Thyroid gland (tissue), 4 donors: ENCODE measurements around the gene SMARCB1. TPM values are rescaled to one million over a fixed set of nuclear protein-coding genes. Genes with fewer than 3 reads are reported as not detected.

ENCODE experiments used
- DNase-seq, 2 donors: peaks; one replicate each; pipeline ENCODE4 v3.0.0-alpha.2; 2019
- H3K27ac ChIP-seq, 3 donors: fragments of 200-600 bp; sonication (generic); 1 replicate in 2 of 3; 2 replicates in 1 of 3; pipeline ENCODE4 v1.5.1; 2016 to 2019; ENCODE audit warnings: mild to moderate bottlenecking in 1 of 3, moderate library complexity in 1 of 3
- H3K27me3 ChIP-seq: fragments of 200-600 bp; sonication (generic); one replicate; pipeline ENCODE4 v1.5.1; 2019
- H3K36me3 ChIP-seq, 2 donors: fragments of 200-600 bp; sonication (generic); one replicate each; pipeline ENCODE4 v1.5.1; 2016 to 2019
- H3K4me1 ChIP-seq, 2 donors: fragments of 200-600 bp; sonication (generic); one replicate each; pipeline ENCODE4 v1.5.1; 2017 to 2019
- H3K4me3 ChIP-seq, 3 donors: fragments of 200-600 bp; sonication (generic); replicated peaks in 1 of 3; 1 replicate in 2 of 3; 2 replicates in 1 of 3; pipeline ENCODE4 v1.5.1; 2016; ENCODE audit warnings: mild to moderate bottlenecking in 1 of 3
- H3K9me3 ChIP-seq: fragments of 200-600 bp; sonication (generic); one replicate; pipeline ENCODE4 v1.5.1; 2017
- CTCF ChIP-seq, 6 experiments: fragments of 200-600 bp in 3 of 6; fragments of 450-650 bp in 3 of 6; sonication (generic) in 3 of 6; IDR thresholded peaks; one replicate each; pipeline ENCODE4 v1.5.1; 2016 to 2019; ENCODE audit warnings: antibody characterized with exemption in 6 of 6, mild to moderate bottlenecking in 2 of 6, inconsistent platforms in 1 of 6, moderate library complexity in 1 of 6
- POLR2A ChIP-seq, 2 donors: fragments of 450-650 bp; IDR thresholded peaks; one replicate each; pipeline ENCODE4 v1.6.1; 2017; ENCODE audit warnings: antibody characterized with exemption in 2 of 2, mild to moderate bottlenecking in 2 of 2, moderate library complexity in 1 of 2
- WGBS, 2 donors: methylation state at CpG; one replicate each; pipeline ENCODE4 v1.1.5; 2017; 5-methylcytosine and 5-hydroxymethylcytosine counted together
- intact Hi-C: fragments of 100-400 bp; cut with DNase I; formaldehyde crosslinking; loops from one replicate; pipeline ENCODE4 v1.15.1; 2023
- total RNA-seq, 4 donors: library from RNA; depleted of rRNA; stranded (reverse); fragments of >200 nt; gene quantifications; one replicate each; pipeline ENCODE4 v1.2.3, GENCODE V29; 2016

The SMARCB1 gene
- total RNA-seq, 4 donors from 2014 or later = 59.8 to 107 (median 75.4) TPM

DNA sequence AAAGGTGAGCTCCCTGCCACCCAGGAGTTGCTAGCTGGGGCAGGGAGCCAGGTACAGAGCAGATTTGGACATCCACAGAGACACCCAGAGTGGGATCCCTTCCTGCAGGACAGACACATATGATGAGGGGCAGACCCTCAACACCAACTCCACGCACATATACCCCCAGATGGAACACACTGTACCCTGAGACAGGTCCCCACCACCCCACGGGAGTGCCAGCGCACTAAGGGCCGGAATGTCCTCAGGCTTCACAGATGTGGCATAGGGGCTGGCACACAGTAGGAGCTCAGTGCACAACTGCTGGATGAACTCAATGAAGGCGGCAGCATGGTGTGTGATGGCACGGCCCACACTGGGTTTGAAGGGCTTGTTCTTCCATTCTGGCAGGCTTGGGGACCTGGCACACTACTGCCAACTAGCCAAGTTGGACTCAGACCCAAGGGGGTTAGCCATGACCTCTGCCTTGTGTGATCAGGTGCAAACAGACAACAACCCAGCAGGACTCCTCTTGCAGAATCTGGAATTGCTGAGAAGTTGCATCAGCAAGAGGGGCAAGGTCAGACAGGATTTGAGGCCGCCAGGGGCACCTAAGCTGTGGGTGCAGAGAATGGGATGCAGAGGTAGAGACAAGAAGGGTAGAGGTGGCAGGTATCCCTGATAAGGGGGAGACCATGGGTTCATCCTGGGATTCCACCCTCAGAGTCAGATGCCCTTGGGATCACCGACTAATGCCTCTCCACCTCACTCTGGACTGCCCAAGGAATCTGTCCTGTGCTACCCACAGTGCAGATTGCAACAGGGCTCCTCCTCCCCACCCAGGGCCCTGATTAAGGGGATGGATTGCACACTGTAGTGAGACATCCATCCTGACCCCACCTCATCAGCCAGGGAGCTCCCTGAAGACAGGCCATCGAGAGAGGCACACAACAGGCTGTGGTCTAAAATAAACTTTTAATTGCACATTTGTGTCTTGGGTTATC, 21.6 kb upstream of the SMARCB1 start:
- Histone ChIP-seq H3K4me3 (no peak overlapping the region), H3K27ac (no peak overlapping the region), H3K9me3 (no peaks in the 10 kb centered on the region), H3K36me3 (no peaks in the 10 kb centered on the region), H3K27me3 (no peaks in the 10 kb centered on the region), H3K4me1 (peaks cover 11 to 35% of the 10 kb centered on the region in 2 donors)
- no peak for TF ChIP-seq POLR2A (IDR thresholded peaks at IDR 0.05)
- intact Hi-C loops = loop anchor here (5.0 kb wide), 1 partner anchor 82 kb away; no protein-coding TSS in a partner anchor
- WGBS, 2 donors = 85 to 89% methylated on average over 5 to 6 of the region's 9 CpGs
- no peak for DNase-seq

DNA sequence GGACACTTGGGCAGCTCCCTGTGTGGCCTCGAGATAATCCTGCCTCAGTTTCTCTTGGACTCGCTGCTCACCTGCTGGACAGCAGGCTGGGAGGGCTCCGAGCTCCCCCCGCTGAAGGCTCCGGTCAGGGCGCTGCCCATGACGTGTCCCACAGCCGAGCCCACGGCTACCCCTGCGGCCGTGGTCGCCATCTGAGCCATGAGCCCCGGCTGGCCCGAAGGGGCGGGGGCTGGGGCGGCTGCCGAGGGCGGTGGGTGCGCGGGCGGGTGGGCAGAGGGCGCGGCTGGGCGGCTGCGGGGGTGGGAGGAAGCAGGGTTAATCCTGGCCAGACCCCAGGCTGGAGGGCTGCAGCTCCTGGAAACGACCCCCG, 19.5 kb upstream of the SMARCB1 start:
- Histone ChIP-seq H3K9me3 (no peaks in the 10 kb centered on the region), H3K4me1 (peaks cover 14 to 35% of the 10 kb centered on the region in 2 donors), H3K4me3 (peak overlapping the region; percentile 31 to 80 (median 78)), H3K36me3 (no peaks in the 10 kb centered on the region), H3K27me3 (no peaks in the 10 kb centered on the region), H3K27ac (peak overlapping the region; percentile 64 to 89 (median 84))
- WGBS, 2 donors = 10 to 13% methylated on average over 3 to 10 of the region's 27 CpGs
- DNase-seq = no peak
- intact Hi-C loops = loop anchor here (5.0 kb wide), 1 partner anchor 80 kb away; no protein-coding TSS in a partner anchor
- TF ChIP-seq CTCF (IDR thresholded peaks at IDR 0.05) = no peak
- TF ChIP-seq POLR2A (IDR thresholded peaks at IDR 0.05) = no peak

DNA sequence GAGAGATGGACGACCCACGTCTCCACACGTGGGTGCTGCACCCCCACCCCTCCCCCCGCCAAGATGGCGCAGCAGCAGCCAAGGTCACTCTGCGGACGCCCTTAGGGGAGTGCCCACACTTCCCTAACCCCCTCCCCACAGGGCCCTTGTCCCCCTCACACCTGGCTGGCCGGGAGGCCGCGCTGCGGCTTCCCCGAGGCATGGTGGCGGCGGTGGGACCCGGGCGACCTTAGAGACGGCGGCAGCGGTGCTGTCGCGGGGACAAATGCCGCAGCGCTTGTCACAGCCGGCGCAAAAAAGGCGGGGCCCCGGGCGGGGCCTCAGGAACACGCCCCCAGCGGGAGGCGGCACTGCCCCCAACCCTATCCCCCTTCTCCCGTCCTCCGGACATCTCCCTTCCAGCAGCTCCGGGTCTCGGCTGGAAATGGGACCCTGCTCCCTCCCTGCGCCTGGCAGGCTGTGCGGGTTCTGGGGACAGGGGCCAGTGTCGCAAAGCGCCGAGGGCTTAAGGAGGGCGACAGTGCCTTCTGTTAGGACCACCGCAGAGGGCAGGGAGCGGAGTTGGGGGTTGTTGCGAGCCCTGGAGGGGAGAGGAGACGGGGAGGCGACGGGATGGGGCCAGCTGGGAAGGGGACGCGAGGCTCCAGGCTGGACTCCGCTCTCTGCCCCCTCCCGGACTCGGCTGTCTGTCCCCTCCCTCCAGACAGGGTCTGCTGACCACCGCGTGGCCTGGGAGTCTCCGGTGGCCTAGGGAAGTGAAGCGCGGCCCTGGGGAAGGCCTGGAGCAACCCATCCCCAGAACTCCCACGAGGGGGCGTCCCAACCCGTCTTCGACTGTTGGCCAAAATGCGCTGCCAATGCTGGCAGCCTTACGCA, 18.9 kb upstream of the SMARCB1 start, which contains the start of gene CHCHD10:
Gene CHCHD10 (minus strand): TSS at position 300 of the 876 bp plus-strand sequence. CDS start 98 bp downstream, at position 202.
- WGBS, 2 donors = 0 to 1% methylated on average over 19 to 23 of the region's 63 CpGs
- intact Hi-C loops = loop anchor here (5.0 kb wide), 1 partner anchor 79 kb away; no protein-coding TSS in a partner anchor

DNA sequence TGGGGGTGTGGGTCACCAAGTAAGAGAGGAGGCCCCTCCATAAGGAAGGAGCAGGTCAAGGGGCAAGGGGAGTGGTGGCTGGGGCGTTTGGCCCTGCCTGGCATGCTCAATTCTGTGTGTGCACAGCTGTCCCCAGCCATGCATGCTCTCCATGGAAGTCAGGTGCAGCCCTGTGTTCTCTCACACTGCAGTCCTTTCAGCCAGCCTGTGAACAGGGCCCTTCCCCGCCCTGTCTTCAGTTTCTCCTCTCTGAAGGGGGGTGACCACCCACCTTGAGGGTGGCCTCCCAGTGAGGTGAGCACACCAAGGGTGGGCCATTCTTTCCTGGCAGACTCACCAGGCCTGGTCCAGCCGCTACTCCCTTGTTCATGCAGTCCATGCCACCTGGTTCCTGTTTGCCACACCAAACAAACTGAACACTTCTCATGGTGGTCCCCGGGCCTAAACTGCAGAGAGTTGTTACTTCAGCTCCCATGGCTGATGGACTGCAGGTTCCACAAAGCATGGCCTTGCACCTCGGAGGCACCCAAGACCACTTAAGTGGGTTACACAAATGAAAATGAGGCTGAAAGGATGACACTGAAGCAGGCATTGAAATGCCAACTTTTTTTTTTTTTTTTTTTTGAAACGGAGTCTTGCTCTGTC, 17.3 kb upstream of the SMARCB1 start:
- no peaks in the 10 kb centered on the region for H3K36me3 ChIP-seq
- intact Hi-C loops = loop anchor here (5.0 kb wide), 1 partner anchor 78 kb away; no protein-coding TSS in a partner anchor
- TF ChIP-seq POLR2A (IDR thresholded peaks at IDR 0.05) (no peak), CTCF (IDR thresholded peaks at IDR 0.05) (no peak)
- 79 to 84% methylated on average over 6 of the region's 6 CpGs for WGBS, 2 donors
- H3K9me3 ChIP-seq = no peaks in the 10 kb centered on the region
- H3K4me3 ChIP-seq = no peak overlapping the region
- H3K27me3 ChIP-seq = no peaks in the 10 kb centered on the region
- no peak for DNase-seq
- H3K4me1 ChIP-seq = peaks cover 14 to 33% of the 10 kb centered on the region in 2 donors
- H3K27ac ChIP-seq = peak overlapping the region in 1 of 3 donors; percentile 84

More for the DNA sequence above, 18.9 kb upstream of the SMARCB1 start, which contains the start of gene CHCHD10:
- Histone ChIP-seq H3K4me3 (peak within 1 kb of the TSS; percentile 31 to 80 (median 78)), H3K27me3 (no peaks in the 10 kb centered on the region), H3K27ac (peak within 1 kb of the TSS; percentile 64 to 89 (median 84)), H3K36me3 (no peaks in the 10 kb centered on the region), H3K9me3 (no peaks in the 10 kb centered on the region), H3K4me1 (peaks cover 13 to 32% of the 10 kb centered on the region in 2 donors)
- TF ChIP-seq CTCF (IDR thresholded peaks at IDR 0.05) = peak; percentile 44 to 86 (median 73)
- peak; percentile 71 to 96 for TF ChIP-seq POLR2A (IDR thresholded peaks at IDR 0.05)
- peak; percentile 87 to 92 for DNase-seq

DNA sequence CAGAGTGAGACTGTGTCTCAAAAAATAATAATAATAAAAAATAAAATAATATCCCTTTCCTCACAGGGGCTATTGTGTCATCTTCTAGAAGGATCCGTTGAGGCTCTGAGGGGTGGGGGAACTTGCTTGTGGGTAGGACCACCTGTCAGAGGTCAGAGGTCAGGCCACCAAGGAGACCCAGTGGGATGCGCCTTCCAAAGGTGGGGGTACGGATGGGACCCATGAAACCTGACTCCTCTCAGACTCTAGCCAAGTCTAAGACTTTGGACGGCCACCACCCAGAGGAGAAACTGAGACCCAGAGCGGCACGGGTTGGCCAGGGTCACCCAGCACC, 14.5 kb upstream of the SMARCB1 start:
- no peaks in the 10 kb centered on the region for H3K36me3 ChIP-seq
- H3K4me3 ChIP-seq = peak overlapping the region in 1 of 3 donors; percentile 35
- WGBS, 2 donors = 24 to 37% methylated on average over 3 to 5 of the region's 6 CpGs
- H3K4me1 ChIP-seq = peaks cover 8 to 18% of the 10 kb centered on the region in 2 donors
- no peaks in the 10 kb centered on the region for H3K27me3 ChIP-seq
- H3K9me3 ChIP-seq = no peaks in the 10 kb centered on the region
- intact Hi-C loops = no loop called here
- H3K27ac ChIP-seq = no peak overlapping the region
- DNase-seq = no peak
- no peak for TF ChIP-seq POLR2A (IDR thresholded peaks at IDR 0.05)
- no peak for TF ChIP-seq CTCF (IDR thresholded peaks at IDR 0.05)
